ENCODE measurements around the gene LGI4.

The LGI4 gene

GRCh38 chr19:35146746-35147459 is 12.0 kb upstream of the LGI4 start:
- H3K14ac ChIP-seq (ENCODE audit: low read length in 2 of 2), result no peak overlapping the region
- H3K9ac ChIP-seq (ENCODE audit: low read length), result no peak overlapping the region
- no peak overlapping the region for H2AK5ac ChIP-seq (ENCODE audit: low read length, severe bottlenecking)
- H4K91ac ChIP-seq (ENCODE audit: low read length), result no peak overlapping the region
- no peak overlapping the region for H3K4me3 ChIP-seq (ENCODE audit: insufficient read depth in 1 of 2, low read depth in 1 of 2, low read length in 2 of 2)
- no peak overlapping the region for H4K8ac ChIP-seq (ENCODE audit: low read length)
- no peak for DNase-seq
- H3K27me3 ChIP-seq (ENCODE audit: control insufficient read depth in 1 of 2, insufficient read depth in 1 of 2, low read length in 2 of 2), result peaks cover 4 to 34% of the 10 kb centered on the region in 2 experiments
- no peaks in the 10 kb centered on the region for H3K79me1 ChIP-seq (replicated peaks; ENCODE audit: low read length, poor library complexity, severe bottlenecking)
- H3K4me1 ChIP-seq (ENCODE audit: control insufficient read depth, insufficient read depth, low read depth, low read length), result peaks cover 26% of the 10 kb centered on the region
- H3K27ac ChIP-seq (ENCODE audit: low read length, poor library complexity, severe bottlenecking), result no peak overlapping the region
- H2AFZ ChIP-seq (ENCODE audit: low read depth, low read length), result no peak overlapping the region
- no peak overlapping the region for H3K23ac ChIP-seq (ENCODE audit: low read length in 2 of 2)
- no peak overlapping the region for H3K4me2 ChIP-seq (ENCODE audit: low read length, poor library complexity, severe bottlenecking)
- H2BK15ac ChIP-seq (ENCODE audit: low read depth, poor library complexity, severe bottlenecking), result no peak overlapping the region
- no peaks in the 10 kb centered on the region for H3K36me3 ChIP-seq (ENCODE audit: control insufficient read depth in 1 of 2, insufficient read depth in 2 of 2, low read depth in 1 of 2, low read length in 2 of 2)
- no peaks in the 10 kb centered on the region for H3K9me3 ChIP-seq (ENCODE audit: control insufficient read depth, low read length)
- 82% methylated on average over 5 of the region's 7 CpGs for WGBS
- no peak overlapping the region for H3K18ac ChIP-seq (ENCODE audit: low read depth in 1 of 2, low read length in 2 of 2)
- no peak overlapping the region for H2BK12ac ChIP-seq (ENCODE audit: low read length in 2 of 2)
- H2BK120ac ChIP-seq (ENCODE audit: low read depth, low read length), result no peak overlapping the region
- H3K4ac ChIP-seq (ENCODE audit: low read depth in 1 of 2, low read length in 2 of 2), result no peak overlapping the region
- no peak overlapping the region for H2BK5ac ChIP-seq (ENCODE audit: low read depth, low read length, poor library complexity, severe bottlenecking)

GRCh38 chr19:35144600-35145436 is 10.0 kb upstream of the LGI4 start:
- peaks cover 34% of the 10 kb centered on the region for H3K4me1 ChIP-seq (ENCODE audit: control insufficient read depth, insufficient read depth, low read depth, low read length)
- H2BK5ac ChIP-seq (ENCODE audit: low read depth, low read length, poor library complexity, severe bottlenecking), result no peak overlapping the region
- no peak overlapping the region for H2BK15ac ChIP-seq (ENCODE audit: low read depth, poor library complexity, severe bottlenecking)
- H3K4ac ChIP-seq (ENCODE audit: low read depth in 1 of 2, low read length in 2 of 2), result no peak overlapping the region
- peaks cover 4 to 42% of the 10 kb centered on the region in 2 experiments for H3K27me3 ChIP-seq (ENCODE audit: control insufficient read depth in 1 of 2, insufficient read depth in 1 of 2, low read length in 2 of 2)
- H4K91ac ChIP-seq (ENCODE audit: low read length), result no peak overlapping the region
- H3K4me2 ChIP-seq (ENCODE audit: low read length, poor library complexity, severe bottlenecking), result no peak overlapping the region
- H2BK12ac ChIP-seq (ENCODE audit: low read length in 2 of 2), result no peak overlapping the region
- no peak overlapping the region for H3K23ac ChIP-seq (ENCODE audit: low read length in 2 of 2)
- no peaks in the 10 kb centered on the region for H3K79me1 ChIP-seq (replicated peaks; ENCODE audit: low read length, poor library complexity, severe bottlenecking)
- H2AK5ac ChIP-seq (ENCODE audit: low read length, severe bottlenecking), result no peak overlapping the region
- no peak for DNase-seq
- H3K4me3 ChIP-seq (ENCODE audit: insufficient read depth in 1 of 2, low read depth in 1 of 2, low read length in 2 of 2), result no peak overlapping the region
- H3K9ac ChIP-seq (ENCODE audit: low read length), result no peak overlapping the region
- no peak overlapping the region for H3K27ac ChIP-seq (ENCODE audit: low read length, poor library complexity, severe bottlenecking)
- H2AFZ ChIP-seq (ENCODE audit: low read depth, low read length), result no peak overlapping the region
- no peak overlapping the region for H3K14ac ChIP-seq (ENCODE audit: low read length in 2 of 2)
- no peak overlapping the region for H3K18ac ChIP-seq (ENCODE audit: low read depth in 1 of 2, low read length in 2 of 2)
- H3K9me3 ChIP-seq (ENCODE audit: control insufficient read depth, low read length), result no peaks in the 10 kb centered on the region
- WGBS, result 20% methylated on average over 10 of the region's 15 CpGs
- no peak overlapping the region for H4K8ac ChIP-seq (ENCODE audit: low read length)
- no peak overlapping the region for H2BK120ac ChIP-seq (ENCODE audit: low read depth, low read length)
- no peaks in the 10 kb centered on the region for H3K36me3 ChIP-seq (ENCODE audit: control insufficient read depth in 1 of 2, insufficient read depth in 2 of 2, low read depth in 1 of 2, low read length in 2 of 2)

- Histone ChIP-seq H2AK5ac (ENCODE audit: low read length, severe bottlenecking) (no peak overlapping the region), H2AFZ (ENCODE audit: low read depth, low read length) (no peak overlapping the region), H3K14ac (ENCODE audit: low read length in 2 of 2) (no peak overlapping the region), H3K18ac (ENCODE audit: low read depth in 1 of 2, low read length in 2 of 2) (no peak overlapping the region), H2BK12ac (ENCODE audit: low read length in 2 of 2) (no peak overlapping the region), H2BK120ac (ENCODE audit: low read depth, low read length) (no peak overlapping the region), H2BK5ac (ENCODE audit: low read depth, low read length, poor library complexity, severe bottlenecking) (no peak overlapping the region), H3K4me3 (ENCODE audit: insufficient read depth in 1 of 2, low read depth in 1 of 2, low read length in 2 of 2) (no peak overlapping the region), H3K4me1 (ENCODE audit: control insufficient read depth, insufficient read depth, low read depth, low read length) (peaks cover 38% of the 10 kb centered on the region), H3K27ac (ENCODE audit: low read length, poor library complexity, severe bottlenecking) (no peak overlapping the region), H3K23ac (ENCODE audit: low read length in 2 of 2) (no peak overlapping the region), H3K79me1 (replicated peaks; ENCODE audit: low read length, poor library complexity, severe bottlenecking) (no peaks in the 10 kb centered on the region), H3K9ac (ENCODE audit: low read length) (no peak overlapping the region), H4K8ac (ENCODE audit: low read length) (no peak overlapping the region), H2BK15ac (ENCODE audit: low read depth, poor library complexity, severe bottlenecking) (no peak overlapping the region), H3K4ac (ENCODE audit: low read depth in 1 of 2, low read length in 2 of 2) (no peak overlapping the region), H3K4me2 (ENCODE audit: low read length, poor library complexity, severe bottlenecking) (no peak overlapping the region), H3K36me3 (ENCODE audit: control insufficient read depth in 1 of 2, insufficient read depth in 2 of 2, low read depth in 1 of 2, low read length in 2 of 2) (no peaks in the 10 kb centered on the region), H4K91ac (ENCODE audit: low read length) (no peak overlapping the region), H3K9me3 (ENCODE audit: control insufficient read depth, low read length) (no peaks in the 10 kb centered on the region), H3K27me3 (ENCODE audit: control insufficient read depth in 1 of 2, insufficient read depth in 1 of 2, low read length in 2 of 2) (peaks cover 4 to 46% of the 10 kb centered on the region in 2 experiments)
- 25% methylated on average over 6 of the region's 6 CpGs for WGBS
- no peak for DNase-seq
Measured at GRCh38 chr19:35144259-35144599, 9.4 kb upstream of the LGI4 start.

GRCh38 chr19:35143818-35144217 is 9.0 kb upstream of the LGI4 start:
- no peak overlapping the region for H3K14ac ChIP-seq (ENCODE audit: low read length in 2 of 2)
- 22% methylated on average over 3 of the region's 3 CpGs for WGBS
- H3K4me3 ChIP-seq (ENCODE audit: insufficient read depth in 1 of 2, low read depth in 1 of 2, low read length in 2 of 2), result no peak overlapping the region
- no peak overlapping the region for H2BK5ac ChIP-seq (ENCODE audit: low read depth, low read length, poor library complexity, severe bottlenecking)
- H3K23ac ChIP-seq (ENCODE audit: low read length in 2 of 2), result no peak overlapping the region
- DNase-seq, result no peak
- peaks cover 42% of the 10 kb centered on the region for H3K4me1 ChIP-seq (ENCODE audit: control insufficient read depth, insufficient read depth, low read depth, low read length)
- no peak overlapping the region for H2AFZ ChIP-seq (ENCODE audit: low read depth, low read length)
- H2BK15ac ChIP-seq (ENCODE audit: low read depth, poor library complexity, severe bottlenecking), result no peak overlapping the region
- no peaks in the 10 kb centered on the region for H3K9me3 ChIP-seq (ENCODE audit: control insufficient read depth, low read length)
- no peak overlapping the region for H3K4me2 ChIP-seq (ENCODE audit: low read length, poor library complexity, severe bottlenecking)
- H4K91ac ChIP-seq (ENCODE audit: low read length), result no peak overlapping the region
- H4K8ac ChIP-seq (ENCODE audit: low read length), result no peak overlapping the region
- H2BK12ac ChIP-seq (ENCODE audit: low read length in 2 of 2), result no peak overlapping the region
- H3K9ac ChIP-seq (ENCODE audit: low read length), result no peak overlapping the region
- no peak overlapping the region for H2BK120ac ChIP-seq (ENCODE audit: low read depth, low read length)
- H3K27me3 ChIP-seq (ENCODE audit: control insufficient read depth in 1 of 2, insufficient read depth in 1 of 2, low read length in 2 of 2), result peaks cover 4 to 50% of the 10 kb centered on the region in 2 experiments
- H3K79me1 ChIP-seq (replicated peaks; ENCODE audit: low read length, poor library complexity, severe bottlenecking), result no peaks in the 10 kb centered on the region
- no peak overlapping the region for H3K18ac ChIP-seq (ENCODE audit: low read depth in 1 of 2, low read length in 2 of 2)
- H3K27ac ChIP-seq (ENCODE audit: low read length, poor library complexity, severe bottlenecking), result no peak overlapping the region
- H2AK5ac ChIP-seq (ENCODE audit: low read length, severe bottlenecking), result no peak overlapping the region
- H3K36me3 ChIP-seq (ENCODE audit: control insufficient read depth in 1 of 2, insufficient read depth in 2 of 2, low read depth in 1 of 2, low read length in 2 of 2), result no peaks in the 10 kb centered on the region
- no peak overlapping the region for H3K4ac ChIP-seq (ENCODE audit: low read depth in 1 of 2, low read length in 2 of 2)
